ENCODE data around the gene ALDH1A2. TPM values are rescaled to one million over a fixed set of nuclear protein-coding genes. Genes with fewer than 3 reads are reported as not detected.

Gene ALDH1A2
- total RNA-seq, 1 experiment from 2014 or later: 4.0 TPM

GRCh38 chr15:58111718-58112104 is 46.2 kb upstream of the ALDH1A2 start:
- intact Hi-C loops (cut with micrococcal nuclease; ENCODE audit: unreplicated experiment): no loop called here
- H3K27ac ChIP-seq: no peak overlapping the region
- H3K27me3 ChIP-seq (ENCODE audit: insufficient read depth, low read depth): no peaks in the 10 kb centered on the region
- ChIA-PET POLR2A (ENCODE audit: unreplicated experiment) (no interaction called here), CTCF (no interaction called here)
- H3K79me2 ChIP-seq (ENCODE audit: low read depth): no peaks in the 10 kb centered on the region
- no peak overlapping the region for H2AFZ ChIP-seq
- no TSS peak for BruUV-seq (replicated peaks)
- H3K4me3 ChIP-seq: no peak overlapping the region
- no peaks in the 10 kb centered on the region for H3K9me2 ChIP-seq (ENCODE audit: insufficient read depth)
- H4K20me1 ChIP-seq (ENCODE audit: insufficient read depth): no peaks in the 10 kb centered on the region
- DNase-seq: no peak
- no peaks in the 10 kb centered on the region for H3K9me3 ChIP-seq (ENCODE audit: insufficient read depth, low read depth)
- no peaks in the 10 kb centered on the region for H3K36me3 ChIP-seq (ENCODE audit: low read depth)
- no peak for TF ChIP-seq EZH2 (IDR thresholded peaks at IDR 0.05; ENCODE audit: low read depth)
- no peak for TF ChIP-seq CTCF (conservative IDR thresholded peaks at IDR 0.05)
- H3K4me1 ChIP-seq (replicated peaks; ENCODE audit: insufficient read depth): no peaks in the 10 kb centered on the region
- H3K4me2 ChIP-seq: no peak overlapping the region
- no peaks in the 10 kb centered on the region for H3F3A ChIP-seq (ENCODE audit: insufficient read depth, low read depth)

- Histone ChIP-seq H3K36me3 (ENCODE audit: low read depth) (no peaks in the 10 kb centered on the region), H3K4me1 (replicated peaks; ENCODE audit: insufficient read depth) (no peaks in the 10 kb centered on the region), H3K27me3 (ENCODE audit: insufficient read depth, low read depth) (no peaks in the 10 kb centered on the region), H3K4me3 (no peak overlapping the region), H3F3A (ENCODE audit: insufficient read depth, low read depth) (no peaks in the 10 kb centered on the region), H3K27ac (no peak overlapping the region), H2AFZ (no peak overlapping the region), H3K4me2 (no peak overlapping the region), H3K9me2 (ENCODE audit: insufficient read depth) (no peaks in the 10 kb centered on the region), H3K79me2 (ENCODE audit: low read depth) (no peaks in the 10 kb centered on the region), H3K9me3 (ENCODE audit: insufficient read depth, low read depth) (no peaks in the 10 kb centered on the region), H4K20me1 (ENCODE audit: insufficient read depth) (no peaks in the 10 kb centered on the region)
- no TSS peak for BruUV-seq (replicated peaks)
- TF ChIP-seq CTCF (conservative IDR thresholded peaks at IDR 0.05) (no peak), EZH2 (IDR thresholded peaks at IDR 0.05; ENCODE audit: low read depth) (no peak)
- CTCF ChIA-PET: no interaction called here
- intact Hi-C loops (cut with micrococcal nuclease; ENCODE audit: unreplicated experiment): no loop called here
- POLR2A ChIA-PET (ENCODE audit: unreplicated experiment): no interaction called here
- no peak for DNase-seq
Measured at GRCh38 chr15:58110999-58111717, 45.6 kb upstream of the ALDH1A2 start.

GRCh38 chr15:58109419-58109818 is 43.9 kb upstream of the ALDH1A2 start:
- TF ChIP-seq EZH2 (IDR thresholded peaks at IDR 0.05; ENCODE audit: low read depth): no peak
- no peak for TF ChIP-seq CTCF (conservative IDR thresholded peaks at IDR 0.05)
- Histone ChIP-seq H3K4me3 (no peak overlapping the region), H3K79me2 (ENCODE audit: low read depth) (no peaks in the 10 kb centered on the region), H4K20me1 (ENCODE audit: insufficient read depth) (no peaks in the 10 kb centered on the region), H2AFZ (no peak overlapping the region), H3K27ac (no peak overlapping the region), H3K4me2 (no peak overlapping the region), H3K9me3 (ENCODE audit: insufficient read depth, low read depth) (no peaks in the 10 kb centered on the region), H3K36me3 (ENCODE audit: low read depth) (no peaks in the 10 kb centered on the region), H3F3A (ENCODE audit: insufficient read depth, low read depth) (no peaks in the 10 kb centered on the region), H3K27me3 (ENCODE audit: insufficient read depth, low read depth) (no peaks in the 10 kb centered on the region), H3K4me1 (replicated peaks; ENCODE audit: insufficient read depth) (no peaks in the 10 kb centered on the region), H3K9me2 (ENCODE audit: insufficient read depth) (no peaks in the 10 kb centered on the region)
- POLR2A ChIA-PET (ENCODE audit: unreplicated experiment): no interaction called here
- BruUV-seq (replicated peaks): no TSS peak
- CTCF ChIA-PET: no interaction called here
- no peak for DNase-seq
- intact Hi-C loops (cut with micrococcal nuclease; ENCODE audit: unreplicated experiment): no loop called here
